ENCODE data around the gene PLCL1.

Gene PLCL1

GRCh38 chr2:197919487-197919886 is 115.1 kb downstream of the PLCL1 start:
- in situ Hi-C loops (cut with MboI; ENCODE audit: low sequenced_read_pairs): no loop called here

GRCh38 chr2:197920088-197920487 is 115.7 kb downstream of the PLCL1 start:
- in situ Hi-C loops (cut with MboI; ENCODE audit: low sequenced_read_pairs): no loop called here

- in situ Hi-C loops (cut with MboI; ENCODE audit: low sequenced_read_pairs): no loop called here
Measured at GRCh38 chr2:197920592-197921201, 116.3 kb downstream of the PLCL1 start.

GRCh38 chr2:197924483-197924882 is 120.1 kb downstream of the PLCL1 start:
- in situ Hi-C loops (cut with MboI; ENCODE audit: low sequenced_read_pairs): no loop called here

- in situ Hi-C loops (cut with MboI; ENCODE audit: low sequenced_read_pairs): no loop called here
Measured at GRCh38 chr2:197925204-197925603, 120.8 kb downstream of the PLCL1 start.

- in situ Hi-C loops (cut with MboI; ENCODE audit: low sequenced_read_pairs): no loop called here
Measured at GRCh38 chr2:197925976-197926375, 121.6 kb downstream of the PLCL1 start.

- in situ Hi-C loops (cut with MboI; ENCODE audit: low sequenced_read_pairs): no loop called here
Measured at GRCh38 chr2:197926673-197927072, 122.3 kb downstream of the PLCL1 start.

- in situ Hi-C loops (cut with MboI; ENCODE audit: low sequenced_read_pairs): no loop called here
Measured at GRCh38 chr2:197927994-197928393, 123.6 kb downstream of the PLCL1 start.

GRCh38 chr2:197929008-197929885 is 124.9 kb downstream of the PLCL1 start:
- in situ Hi-C loops (cut with MboI; ENCODE audit: low sequenced_read_pairs): no loop called here

- in situ Hi-C loops (cut with MboI; ENCODE audit: low sequenced_read_pairs): no loop called here
Measured at GRCh38 chr2:197929886-197930227, 125.5 kb downstream of the PLCL1 start.

- in situ Hi-C loops (cut with MboI; ENCODE audit: low sequenced_read_pairs): no loop called here
Measured at GRCh38 chr2:197930570-197931278, 126.3 kb downstream of the PLCL1 start.

- in situ Hi-C loops (cut with MboI; ENCODE audit: low sequenced_read_pairs): no loop called here
Measured at GRCh38 chr2:197931661-197932312, 127.4 kb downstream of the PLCL1 start.

GRCh38 chr2:197932374-197932773 is 128.0 kb downstream of the PLCL1 start:
- in situ Hi-C loops (cut with MboI; ENCODE audit: low sequenced_read_pairs): no loop called here

GRCh38 chr2:197934261-197934933 is 130.0 kb downstream of the PLCL1 start:
- in situ Hi-C loops (cut with MboI; ENCODE audit: low sequenced_read_pairs): no loop called here

- in situ Hi-C loops (cut with MboI; ENCODE audit: low sequenced_read_pairs): no loop called here
Measured at GRCh38 chr2:197934934-197935289, 130.5 kb downstream of the PLCL1 start.

GRCh38 chr2:197937814-197938213 is 133.4 kb downstream of the PLCL1 start:
- in situ Hi-C loops (cut with MboI; ENCODE audit: low sequenced_read_pairs): no loop called here

- in situ Hi-C loops (cut with MboI; ENCODE audit: low sequenced_read_pairs): no loop called here
Measured at GRCh38 chr2:197938555-197938954, 134.2 kb downstream of the PLCL1 start.

GRCh38 chr2:197939787-197940186 is 135.4 kb downstream of the PLCL1 start:
- in situ Hi-C loops (cut with MboI; ENCODE audit: low sequenced_read_pairs): no loop called here

- in situ Hi-C loops (cut with MboI; ENCODE audit: low sequenced_read_pairs): no loop called here
Measured at GRCh38 chr2:197940382-197940781, 136.0 kb downstream of the PLCL1 start.

GRCh38 chr2:197941715-197942114 is 137.3 kb downstream of the PLCL1 start:
- in situ Hi-C loops (cut with MboI; ENCODE audit: low sequenced_read_pairs): no loop called here

GRCh38 chr2:197943731-197944130 is 139.3 kb downstream of the PLCL1 start:
- in situ Hi-C loops (cut with MboI; ENCODE audit: low sequenced_read_pairs): no loop called here
